Right lobe of liver (tissue), 4 donors: Measurements from ENCODE around the gene ANKRD44.

ENCODE experiments used
- CTCF ChIP-seq, 4 donors: fragments of 200-600 bp in 3 of 4; fragments of 450-650 bp in 1 of 4; IDR thresholded peaks; one replicate each; pipeline versions ENCODE4 v1.5.1 to v1.8.0; 2016 to 2022; ENCODE audit warnings: antibody characterized with exemption in 4 of 4, mild to moderate bottlenecking in 2 of 4
- POLR2A ChIP-seq: fragments of 450-650 bp; IDR thresholded peaks from one replicate; pipeline ENCODE4 v1.6.1; 2017; ENCODE audit warnings: antibody characterized with exemption, mild to moderate bottlenecking
- donor health status: DM: no; HTN: no; CAD: no.
- donor health status: DM: no; HTN: no; CAD: no.
- donor health status: DM: no; HTN: yes; CAD: no.

DNA sequence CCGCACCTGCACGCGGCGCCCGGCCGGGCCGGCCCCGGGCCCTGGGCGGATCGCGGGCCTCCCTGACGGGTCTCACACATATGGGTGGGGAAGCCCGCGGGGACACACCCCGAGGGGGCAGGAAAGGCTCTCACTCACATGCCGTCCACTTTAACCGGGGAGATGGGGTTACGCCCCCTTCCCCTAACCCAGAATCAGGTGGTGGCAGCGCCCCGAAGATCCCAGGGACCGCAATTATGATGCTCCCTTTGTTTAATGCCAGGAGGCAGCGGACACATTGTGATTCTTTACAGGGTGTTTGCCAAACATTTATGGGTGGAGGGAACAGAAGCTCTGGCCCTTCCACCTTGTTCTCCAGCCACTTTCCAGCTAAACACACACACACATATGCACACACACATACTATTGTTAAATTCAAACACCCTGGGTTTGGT, 424 bp upstream of the ANKRD44 start:
- TF ChIP-seq CTCF (IDR thresholded peaks at IDR 0.05) (no peak), POLR2A (no peak)
